ENCODE results near the gene TAF4.

Gene TAF4

GRCh38 chr20:61940491-61940890 lies 125.2 kb downstream of the TAF4 start:
- Histone ChIP-seq H3K27ac (no peak overlapping the region), H3K4me3 (no peak overlapping the region)

- Histone ChIP-seq H3K27ac (no peak overlapping the region), H3K4me3 (no peak overlapping the region)
Measured at GRCh38 chr20:61939691-61940360, 125.9 kb downstream of the TAF4 start.

- Histone ChIP-seq H3K27ac (no peak overlapping the region), H3K4me3 (no peak overlapping the region)
Measured at GRCh38 chr20:61938839-61939690, 126.6 kb downstream of the TAF4 start.

GRCh38 chr20:61937963-61938838 lies 127.5 kb downstream of the TAF4 start:
- H3K4me3 ChIP-seq = no peak overlapping the region
- H3K27ac ChIP-seq = no peak overlapping the region

GRCh38 chr20:61937146-61937962 lies 128.3 kb downstream of the TAF4 start:
- Histone ChIP-seq H3K4me3 (no peak overlapping the region), H3K27ac (no peak overlapping the region)

GRCh38 chr20:61936701-61937131 lies 129.0 kb downstream of the TAF4 start:
- no peak overlapping the region for H3K4me3 ChIP-seq
- H3K27ac ChIP-seq = no peak overlapping the region

- no peak overlapping the region for H3K4me3 ChIP-seq
- H3K27ac ChIP-seq = no peak overlapping the region
Measured at GRCh38 chr20:61935926-61936700, 129.6 kb downstream of the TAF4 start.

- H3K27ac ChIP-seq = no peak overlapping the region
- H3K4me3 ChIP-seq = no peak overlapping the region
Measured at GRCh38 chr20:61934716-61935530, 130.8 kb downstream of the TAF4 start.

GRCh38 chr20:61933951-61934715 lies 131.5 kb downstream of the TAF4 start:
- Histone ChIP-seq H3K4me3 (no peak overlapping the region), H3K27ac (no peak overlapping the region)

GRCh38 chr20:61933481-61933950 lies 132.2 kb downstream of the TAF4 start:
- H3K27ac ChIP-seq = no peak overlapping the region
- no peak overlapping the region for H3K4me3 ChIP-seq

- H3K27ac ChIP-seq = no peak overlapping the region
- no peak overlapping the region for H3K4me3 ChIP-seq
Measured at GRCh38 chr20:61932711-61933480, 132.8 kb downstream of the TAF4 start.

GRCh38 chr20:61932199-61932592 lies 133.5 kb downstream of the TAF4 start:
- H3K4me3 ChIP-seq = no peak overlapping the region
- H3K27ac ChIP-seq = no peak overlapping the region

- no peak overlapping the region for H3K27ac ChIP-seq
- no peak overlapping the region for H3K4me3 ChIP-seq
Measured at GRCh38 chr20:61931476-61932198, 134.0 kb downstream of the TAF4 start.

- no peak overlapping the region for H3K4me3 ChIP-seq
Measured at GRCh38 chr20:61930776-61931475, 134.8 kb downstream of the TAF4 start.

More at GRCh38 chr20:61930776-61931475, 134.8 kb downstream of the TAF4 start:
- no peak overlapping the region for H3K27ac ChIP-seq
